ENCODE measurements around the gene NECAB3. TPM values are rescaled to one million over a fixed set of nuclear protein-coding genes. Genes with fewer than 3 reads are reported as not detected.
A peak's percentile ranks its signal among the peaks of the same experiment; 100 is the strongest.

The NECAB3 gene, protein sequence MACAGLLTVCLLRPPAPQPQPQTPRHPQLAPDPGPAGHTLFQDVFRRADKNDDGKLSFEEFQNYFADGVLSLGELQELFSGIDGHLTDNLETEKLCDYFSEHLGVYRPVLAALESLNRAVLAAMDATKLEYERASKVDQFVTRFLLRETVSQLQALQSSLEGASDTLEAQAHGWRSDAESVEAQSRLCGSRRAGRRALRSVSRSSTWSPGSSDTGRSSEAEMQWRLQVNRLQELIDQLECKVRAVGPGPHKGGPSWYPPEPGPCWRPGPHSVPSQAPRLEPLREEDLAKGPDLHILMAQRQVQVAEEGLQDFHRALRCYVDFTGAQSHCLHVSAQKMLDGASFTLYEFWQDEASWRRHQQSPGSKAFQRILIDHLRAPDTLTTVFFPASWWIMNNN
- 10 to 100 TPM in 3 of 4 donors, 1 to 10 TPM in 1; 5.6 to 44.3 (median 20.4) TPM for total RNA-seq

DNA sequence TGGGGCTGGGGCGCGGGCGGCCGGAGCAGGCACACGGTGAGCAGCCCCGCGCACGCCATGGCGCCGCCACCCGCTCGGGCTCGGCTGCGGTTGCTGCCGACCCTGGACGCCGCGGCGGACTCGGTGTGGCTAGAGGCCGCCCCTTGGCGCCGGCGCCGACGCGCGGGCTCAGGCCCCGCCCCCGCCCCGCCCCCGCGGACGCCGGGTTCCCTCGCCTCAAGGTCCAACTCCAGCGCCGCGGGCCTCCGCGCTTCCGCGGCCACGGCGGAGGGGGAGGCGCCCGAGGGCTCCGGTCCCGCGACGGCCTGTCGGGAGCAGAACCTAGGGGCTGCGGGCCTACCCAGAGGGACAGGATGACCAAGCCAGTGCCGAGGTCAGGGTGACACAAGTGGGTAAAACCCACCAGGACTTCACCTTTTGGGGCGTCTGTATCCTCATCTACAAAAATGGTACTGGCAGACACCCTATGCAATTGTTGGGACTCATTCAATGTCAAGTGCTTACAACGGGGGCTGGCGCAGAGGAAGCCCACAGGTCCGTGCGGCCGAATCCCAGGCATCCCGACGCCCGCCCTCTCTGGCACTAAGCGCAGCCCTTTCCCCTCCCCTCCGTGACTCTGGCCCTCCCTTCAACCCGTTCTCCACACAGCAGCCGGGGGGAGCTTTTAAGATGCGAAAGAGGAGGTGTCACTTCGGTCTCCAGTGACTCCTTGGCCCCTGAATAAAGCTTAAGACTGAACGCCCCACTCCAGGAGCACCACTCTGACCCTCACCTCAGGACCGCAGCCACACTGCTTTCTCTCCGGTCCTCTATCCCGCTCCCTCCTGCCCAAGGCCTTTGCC, at the start of gene NECAB3:
Gene NECAB3, minus strand, starts transcription at position 135 of the 842 bp plus-strand sequence. Its CDS starts 76 bp downstream, at position 59.
- peak within 1 kb of the TSS; percentile 65 to 72 for H3K4me3 ChIP-seq
- H3K4me1 ChIP-seq: peaks cover 7 to 21% of the 10 kb centered on the region in 2 donors
- no peaks in the 10 kb centered on the region for H3K36me3 ChIP-seq
- intact Hi-C loops (cut with DNase I; ENCODE audit: low total_unique reads): no loop called here
- TF ChIP-seq, protein P1, sequence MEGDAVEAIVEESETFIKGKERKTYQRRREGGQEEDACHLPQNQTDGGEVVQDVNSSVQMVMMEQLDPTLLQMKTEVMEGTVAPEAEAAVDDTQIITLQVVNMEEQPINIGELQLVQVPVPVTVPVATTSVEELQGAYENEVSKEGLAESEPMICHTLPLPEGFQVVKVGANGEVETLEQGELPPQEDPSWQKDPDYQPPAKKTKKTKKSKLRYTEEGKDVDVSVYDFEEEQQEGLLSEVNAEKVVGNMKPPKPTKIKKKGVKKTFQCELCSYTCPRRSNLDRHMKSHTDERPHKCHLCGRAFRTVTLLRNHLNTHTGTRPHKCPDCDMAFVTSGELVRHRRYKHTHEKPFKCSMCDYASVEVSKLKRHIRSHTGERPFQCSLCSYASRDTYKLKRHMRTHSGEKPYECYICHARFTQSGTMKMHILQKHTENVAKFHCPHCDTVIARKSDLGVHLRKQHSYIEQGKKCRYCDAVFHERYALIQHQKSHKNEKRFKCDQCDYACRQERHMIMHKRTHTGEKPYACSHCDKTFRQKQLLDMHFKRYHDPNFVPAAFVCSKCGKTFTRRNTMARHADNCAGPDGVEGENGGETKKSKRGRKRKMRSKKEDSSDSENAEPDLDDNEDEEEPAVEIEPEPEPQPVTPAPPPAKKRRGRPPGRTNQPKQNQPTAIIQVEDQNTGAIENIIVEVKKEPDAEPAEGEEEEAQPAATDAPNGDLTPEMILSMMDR (IDR thresholded peaks at IDR 0.05): no peak
- peak; percentile 48 to 72 for TF ChIP-seq POLR2A (IDR thresholded peaks at IDR 0.05)
- H3K27me3 ChIP-seq: no peaks in the 10 kb centered on the region
- DNase-seq: peak; percentile 80 to 91
- peak within 1 kb of the TSS; percentile 90 to 91 for H3K27ac ChIP-seq
- no peaks in the 10 kb centered on the region for H3K9me3 ChIP-seq

DNA sequence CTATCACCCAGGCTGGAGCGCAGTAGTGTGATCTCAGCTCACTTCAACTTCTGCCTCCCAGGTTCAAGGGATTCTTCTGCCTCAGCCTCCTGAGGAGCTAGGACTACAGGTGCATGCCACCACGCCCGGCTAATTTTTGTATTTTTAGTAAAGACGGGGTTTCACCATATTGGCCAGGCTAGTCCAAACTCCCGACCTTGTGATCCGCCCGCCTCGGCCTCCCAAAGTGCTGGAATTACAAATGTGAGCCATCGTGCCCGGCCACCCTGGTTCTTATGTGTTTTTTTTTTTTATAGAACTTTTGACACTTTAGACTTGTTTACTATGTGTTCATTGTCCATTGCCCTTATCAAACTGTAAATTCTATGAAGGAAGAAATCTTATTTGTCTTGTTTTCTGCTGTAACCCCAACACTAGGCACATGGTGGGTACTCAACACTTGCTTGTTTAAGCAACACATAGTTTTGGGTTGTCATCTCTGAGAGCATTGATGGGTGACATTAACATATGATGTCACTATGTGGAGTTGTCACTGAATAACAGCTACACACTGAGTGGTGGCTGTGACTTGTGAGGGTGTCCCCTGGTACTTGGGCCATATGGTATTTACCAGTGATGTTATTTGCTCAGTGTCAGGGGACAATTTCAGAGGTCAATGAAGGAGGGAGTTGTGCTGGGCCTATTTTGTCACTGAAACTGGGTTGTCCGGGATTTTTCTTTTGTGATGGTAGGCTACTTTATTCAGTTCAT, 47.3 kb upstream of the NECAB3 start:
- no peaks in the 10 kb centered on the region for H3K36me3 ChIP-seq
- no peak overlapping the region for H3K27ac ChIP-seq
- H3K4me3 ChIP-seq: no peak overlapping the region
- intact Hi-C loops (cut with DNase I; ENCODE audit: low total_unique reads): no loop called here
- H3K9me3 ChIP-seq: no peaks in the 10 kb centered on the region
- no peak for DNase-seq
- TF ChIP-seq POLR2A (IDR thresholded peaks at IDR 0.05): no peak
- TF ChIP-seq, protein P1 (IDR thresholded peaks at IDR 0.05): no peak
- H3K27me3 ChIP-seq: no peaks in the 10 kb centered on the region
- no peaks in the 10 kb centered on the region for H3K4me1 ChIP-seq

DNA sequence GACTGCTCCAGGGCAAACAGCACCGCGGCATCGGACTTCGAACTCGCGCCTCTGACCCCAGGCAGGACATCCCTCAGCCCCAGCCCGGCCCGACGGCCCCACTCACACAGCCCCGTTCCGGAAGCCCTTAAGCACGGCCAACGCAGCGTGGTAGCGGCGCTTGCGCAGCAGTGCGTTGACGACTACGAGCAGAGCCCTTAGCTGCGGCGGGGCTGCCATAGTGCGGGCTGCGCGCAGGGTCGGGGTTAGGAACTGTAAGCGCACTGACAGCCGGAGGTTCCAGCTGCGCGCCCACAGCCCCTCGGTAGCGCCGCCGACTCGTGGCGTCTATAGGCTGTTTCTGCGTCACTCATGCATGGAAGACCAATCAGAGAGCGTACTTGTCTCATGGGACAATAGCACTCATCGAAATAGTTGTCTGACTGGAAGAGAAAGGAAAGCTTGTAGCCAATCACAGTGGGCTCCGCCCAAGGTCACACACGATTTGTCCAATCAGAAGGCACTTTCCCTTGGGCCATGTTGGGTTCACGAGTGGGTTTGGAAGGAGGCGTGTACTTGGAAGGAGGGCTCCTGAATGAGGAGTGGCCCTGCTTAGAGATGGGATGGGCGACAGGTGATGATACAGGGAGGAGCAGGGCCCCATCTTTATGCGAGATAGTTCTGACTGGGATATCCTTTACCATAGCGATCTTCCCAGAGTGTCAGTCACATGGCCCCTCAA, 45.9 kb upstream of the NECAB3 start, which contains the start of gene PXMP4:
Gene PXMP4, minus strand, starts transcription at position 322 of the 721 bp plus-strand sequence. Its CDS starts 103 bp downstream, at position 219.
- peak; percentile 93 for DNase-seq
- Histone ChIP-seq H3K4me3 (peak within 1 kb of the TSS; percentile 70 to 82), H3K27ac (peak within 1 kb of the TSS; percentile 61 to 80), H3K4me1 (no peaks in the 10 kb centered on the region), H3K27me3 (no peaks in the 10 kb centered on the region), H3K36me3 (no peaks in the 10 kb centered on the region), H3K9me3 (no peaks in the 10 kb centered on the region)
- TF ChIP-seq, protein P1 (IDR thresholded peaks at IDR 0.05): peak in 1 of 4 experiments; percentile 41
- peak in 1 of 2 donors; percentile 21 for TF ChIP-seq POLR2A (IDR thresholded peaks at IDR 0.05)
- intact Hi-C loops (cut with DNase I; ENCODE audit: low total_unique reads): no loop called here

DNA sequence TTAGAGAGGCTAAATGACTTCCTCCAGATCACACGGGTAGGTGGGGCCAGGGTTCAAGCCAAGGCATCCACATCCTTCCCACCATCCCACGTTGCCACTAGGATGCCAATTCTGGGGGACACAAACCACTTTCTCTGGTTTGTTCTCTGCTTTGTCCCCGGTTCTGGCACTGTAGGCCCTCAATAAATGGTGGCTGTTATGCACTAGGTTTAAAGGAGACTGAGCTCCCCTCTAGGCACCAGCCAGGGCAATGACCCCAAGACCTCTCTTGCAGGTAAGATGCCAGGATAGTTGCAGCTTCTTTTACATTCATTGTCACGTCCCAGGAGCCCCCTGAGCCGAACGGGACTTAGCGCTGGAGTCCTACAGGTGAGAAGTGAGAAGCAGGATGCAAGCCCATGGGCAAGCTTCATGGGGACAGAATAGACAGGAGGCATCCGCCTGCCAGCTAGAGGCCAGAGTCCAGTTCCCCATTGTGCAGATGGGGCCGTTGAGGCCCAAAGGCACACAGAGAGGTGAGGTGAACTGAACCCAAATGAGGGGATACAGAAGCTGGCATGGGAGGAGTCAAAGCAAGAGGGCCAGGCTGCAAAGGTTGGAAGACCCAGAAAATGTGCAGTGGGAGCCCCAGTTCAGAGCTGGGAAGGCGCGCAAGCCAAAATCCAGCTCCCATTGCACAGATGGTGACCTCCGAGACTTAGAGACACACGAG, 45.2 kb upstream of the NECAB3 start:
- Histone ChIP-seq H3K4me3 (peak overlapping the region; percentile 70 to 82), H3K9me3 (no peaks in the 10 kb centered on the region), H3K27me3 (no peaks in the 10 kb centered on the region), H3K4me1 (no peaks in the 10 kb centered on the region), H3K27ac (peak overlapping the region; percentile 61 to 80), H3K36me3 (no peaks in the 10 kb centered on the region)
- TF ChIP-seq, protein P1 (IDR thresholded peaks at IDR 0.05): no peak
- no peak for TF ChIP-seq POLR2A (IDR thresholded peaks at IDR 0.05)
- no peak for DNase-seq
- intact Hi-C loops (cut with DNase I; ENCODE audit: low total_unique reads): no loop called here

Measured in uterus (tissue), 4 donors.